GM23338 (cell line): ENCODE results near the gene GOT2. TPM values are rescaled to one million over a fixed set of nuclear protein-coding genes. Genes with fewer than 3 reads are reported as not detected.

Experiments
- ATAC-seq: fragments of 200-7000 bp; cut with Tn5 transposase; 3 replicates; pipeline ENCODE4 v1.9.1; 2020
- DNase-seq: peaks from one replicate; pipeline ENCODE4 v3.0.0-alpha.2; 2015; ENCODE audit warnings: low spot score
- H2AFZ ChIP-seq: fragments of 200-600 bp; sonication (generic); 2 replicates; pipeline ENCODE4 v1.8.0; 2016; ENCODE audit warnings: antibody characterized with exemption, mild to moderate bottlenecking, moderate library complexity
- H3F3A ChIP-seq: fragments of 200-600 bp; sonication (generic); replicated peaks from 2 replicates; pipeline ENCODE4 v1.8.0; 2017; ENCODE audit warnings: antibody characterized with exemption, mixed run types, low read depth
- H3K27ac ChIP-seq: fragments of 200-600 bp; sonication (generic); 2 replicates; pipeline ENCODE4 v1.6.1; 2016; ENCODE audit warnings: low read depth
- H3K27me3 ChIP-seq: fragments of 200-600 bp; sonication (generic); 2 replicates; pipeline ENCODE4 v1.8.0; 2016; ENCODE audit warnings: mild to moderate bottlenecking, mixed run types, moderate library complexity; ENCODE audit not compliant: insufficient read depth
- H3K36me3 ChIP-seq: fragments of 200-600 bp; sonication (generic); 2 replicates; pipeline ENCODE4 v1.8.0; 2016; ENCODE audit warnings: mild to moderate bottlenecking; ENCODE audit not compliant: insufficient read depth
- H3K4me1 ChIP-seq: fragments of 200-600 bp; sonication (generic); 2 replicates; pipeline ENCODE4 v1.8.0; 2016; ENCODE audit warnings: mild to moderate bottlenecking, moderate library complexity; ENCODE audit not compliant: insufficient read depth
- H3K4me2 ChIP-seq: fragments of 200-600 bp; sonication (generic); 2 replicates; pipeline ENCODE4 v1.7.1; 2017; ENCODE audit warnings: mixed run types
- H3K4me3 ChIP-seq: fragments of 200-600 bp; sonication (generic); 2 replicates; pipeline ENCODE4 v1.6.1; 2016; ENCODE audit warnings: mixed run types
- H3K79me2 ChIP-seq: fragments of 200-600 bp; sonication (generic); replicated peaks from 2 replicates; pipeline ENCODE4 v1.8.0; 2017; ENCODE audit warnings: mild to moderate bottlenecking; ENCODE audit not compliant: insufficient read depth
- H3K9me2 ChIP-seq: fragments of 200-600 bp; sonication (generic); 2 replicates; pipeline ENCODE4 v1.8.0; 2017; ENCODE audit not compliant: insufficient read depth
- H4K20me1 ChIP-seq: fragments of 200-600 bp; sonication (generic); replicated peaks from 2 replicates; pipeline ENCODE4 v1.8.0; 2017; ENCODE audit warnings: mild to moderate bottlenecking; ENCODE audit not compliant: insufficient read depth
- H3K27ac Mint-ChIP-seq: 2 replicates; pipeline ENCODE4 v1.8.0; 2020; ENCODE audit warnings: inconsistent platforms, mild to moderate bottlenecking, moderate library complexity, mixed read lengths
- H3K27me3 Mint-ChIP-seq: 3 replicates; pipeline ENCODE4 v1.8.0; 2022; ENCODE audit warnings: low read depth, mild to moderate bottlenecking, moderate library complexity, mixed read lengths, inconsistent platforms; ENCODE audit not compliant: insufficient read depth, poor library complexity
- H3K36me3 Mint-ChIP-seq: 3 replicates; pipeline ENCODE4 v1.8.0; 2021; ENCODE audit warnings: low read depth, mild to moderate bottlenecking, inconsistent platforms, moderate library complexity, mixed read lengths
- H3K4me1 Mint-ChIP-seq: 3 replicates; pipeline ENCODE4 v1.8.0; 2020; ENCODE audit warnings: mild to moderate bottlenecking, inconsistent platforms, mixed read lengths
- H3K4me3 Mint-ChIP-seq: 3 replicates; pipeline ENCODE4 v1.8.0; 2021; ENCODE audit warnings: moderate library complexity, mild to moderate bottlenecking, inconsistent platforms, mixed read lengths
- H3K9me3 Mint-ChIP-seq: 3 replicates; pipeline ENCODE4 v1.8.0; 2020; ENCODE audit warnings: moderate library complexity, mild to moderate bottlenecking, inconsistent platforms, mixed read lengths
- CREB1 ChIP-seq: fragments of 250-450 bp; sonication (Bioruptor Pico); IDR thresholded peaks from 2 replicates; pipeline ENCODE4 v1.5.0; 2020; ENCODE audit warnings: low read depth, mild to moderate bottlenecking, moderate library complexity
- NANOG ChIP-seq: IDR thresholded peaks from 2 replicates; pipeline ENCODE4 v1.6.1; 2016; ENCODE audit warnings: antibody characterized with exemption, borderline replicate concordance
- POLR2AphosphoS5 ChIP-seq: IDR thresholded peaks from 2 replicates; pipeline ENCODE4 v1.6.1; 2016; ENCODE audit warnings: antibody characterized with exemption, low read depth
- STAT1 ChIP-seq: IDR thresholded peaks from one replicate; pipeline ENCODE4 v1.6.1; 2016; ENCODE audit warnings: antibody characterized with exemption; ENCODE audit not compliant: unreplicated experiment
- ZNF331 ChIP-seq: fragments of 250-450 bp; sonication (Bioruptor Pico); IDR thresholded peaks from 2 replicates; pipeline ENCODE4 v1.5.0; 2020; ENCODE audit warnings: low read depth, mild to moderate bottlenecking, moderate library complexity
- polyA plus RNA-seq: library from polyadenylated mRNA; unstranded; fragments of >200 nt; fragmentation: Nextera tagmentation; extraction: Ambion mirVana; gene quantifications from 2 replicates; pipeline ENCODE4 v1.2.1, GENCODE V29; 2016
- total RNA-seq: library from RNA; depleted of rRNA; stranded (reverse); fragments of >200 nt; shearing (Covaris generic); gene quantifications from 2 replicates; pipeline ENCODE4 v1.2.3, GENCODE V29; 2014
- TF ChIP-seq, protein P1 (sequence below): IDR thresholded peaks from 2 replicates; pipeline ENCODE4 v1.6.1; 2016; ENCODE audit warnings: antibody characterized with exemption
- TF ChIP-seq, protein P2 (sequence below): IDR thresholded peaks from one replicate; pipeline ENCODE4 v1.6.1; 2018; ENCODE audit warnings: antibody characterized with exemption; ENCODE audit not compliant: unreplicated experiment
- TF ChIP-seq, protein P3 (sequence below): fragments of 250-450 bp; sonication (Bioruptor Pico); IDR thresholded peaks from 2 replicates; pipeline ENCODE4 v1.5.0; 2020; ENCODE audit warnings: mild to moderate bottlenecking, moderate library complexity

GOT2 gene
- total and polyA plus RNA-seq, 2 experiments from 2014 or later: 133 to 205 TPM

DNA sequence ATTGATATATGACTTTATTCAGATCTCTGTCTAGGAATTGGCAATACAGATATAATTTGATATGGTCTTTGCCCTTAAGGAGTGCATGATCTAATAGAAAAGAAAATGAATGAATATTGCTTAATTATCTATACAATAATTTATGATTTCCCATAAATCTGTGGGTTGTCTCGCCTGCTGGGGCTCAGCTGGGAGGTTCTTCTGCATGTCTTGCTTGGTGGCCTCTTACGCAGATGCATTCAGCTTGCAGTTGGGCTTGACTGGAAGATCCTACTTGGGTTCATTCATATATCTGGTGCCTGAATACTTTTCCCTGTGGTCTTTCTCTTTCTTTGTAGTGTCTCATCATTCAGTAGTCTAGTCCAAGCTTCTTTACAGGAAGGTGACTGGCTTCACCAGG is 34.0 kb upstream of the GOT2 start:
- Mint-ChIP-seq H3K4me3 (no peak overlapping the region), H3K9me3 (no peaks in the 10 kb centered on the region), H3K27ac (no peak overlapping the region), H3K4me1 (0 out of 3 replicates have a peak, but pooled peaks cover 2% of the 10 kb centered on the region), H3K27me3 (peaks cover 1% of the 10 kb centered on the region), H3K36me3 (no peaks in the 10 kb centered on the region)
- DNase-seq (no peak), ATAC-seq (no peak)
- TF ChIP-seq, protein P1, sequence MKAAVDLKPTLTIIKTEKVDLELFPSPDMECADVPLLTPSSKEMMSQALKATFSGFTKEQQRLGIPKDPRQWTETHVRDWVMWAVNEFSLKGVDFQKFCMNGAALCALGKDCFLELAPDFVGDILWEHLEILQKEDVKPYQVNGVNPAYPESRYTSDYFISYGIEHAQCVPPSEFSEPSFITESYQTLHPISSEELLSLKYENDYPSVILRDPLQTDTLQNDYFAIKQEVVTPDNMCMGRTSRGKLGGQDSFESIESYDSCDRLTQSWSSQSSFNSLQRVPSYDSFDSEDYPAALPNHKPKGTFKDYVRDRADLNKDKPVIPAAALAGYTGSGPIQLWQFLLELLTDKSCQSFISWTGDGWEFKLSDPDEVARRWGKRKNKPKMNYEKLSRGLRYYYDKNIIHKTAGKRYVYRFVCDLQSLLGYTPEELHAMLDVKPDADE: no peak
- TF ChIP-seq, protein P2, sequence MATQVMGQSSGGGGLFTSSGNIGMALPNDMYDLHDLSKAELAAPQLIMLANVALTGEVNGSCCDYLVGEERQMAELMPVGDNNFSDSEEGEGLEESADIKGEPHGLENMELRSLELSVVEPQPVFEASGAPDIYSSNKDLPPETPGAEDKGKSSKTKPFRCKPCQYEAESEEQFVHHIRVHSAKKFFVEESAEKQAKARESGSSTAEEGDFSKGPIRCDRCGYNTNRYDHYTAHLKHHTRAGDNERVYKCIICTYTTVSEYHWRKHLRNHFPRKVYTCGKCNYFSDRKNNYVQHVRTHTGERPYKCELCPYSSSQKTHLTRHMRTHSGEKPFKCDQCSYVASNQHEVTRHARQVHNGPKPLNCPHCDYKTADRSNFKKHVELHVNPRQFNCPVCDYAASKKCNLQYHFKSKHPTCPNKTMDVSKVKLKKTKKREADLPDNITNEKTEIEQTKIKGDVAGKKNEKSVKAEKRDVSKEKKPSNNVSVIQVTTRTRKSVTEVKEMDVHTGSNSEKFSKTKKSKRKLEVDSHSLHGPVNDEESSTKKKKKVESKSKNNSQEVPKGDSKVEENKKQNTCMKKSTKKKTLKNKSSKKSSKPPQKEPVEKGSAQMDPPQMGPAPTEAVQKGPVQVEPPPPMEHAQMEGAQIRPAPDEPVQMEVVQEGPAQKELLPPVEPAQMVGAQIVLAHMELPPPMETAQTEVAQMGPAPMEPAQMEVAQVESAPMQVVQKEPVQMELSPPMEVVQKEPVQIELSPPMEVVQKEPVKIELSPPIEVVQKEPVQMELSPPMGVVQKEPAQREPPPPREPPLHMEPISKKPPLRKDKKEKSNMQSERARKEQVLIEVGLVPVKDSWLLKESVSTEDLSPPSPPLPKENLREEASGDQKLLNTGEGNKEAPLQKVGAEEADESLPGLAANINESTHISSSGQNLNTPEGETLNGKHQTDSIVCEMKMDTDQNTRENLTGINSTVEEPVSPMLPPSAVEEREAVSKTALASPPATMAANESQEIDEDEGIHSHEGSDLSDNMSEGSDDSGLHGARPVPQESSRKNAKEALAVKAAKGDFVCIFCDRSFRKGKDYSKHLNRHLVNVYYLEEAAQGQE: no peak
- TF ChIP-seq STAT1 (no peak), POLR2AphosphoS5 (no peak), ZNF331 (CRISPR knock-in tag) (peak; percentile 72), NANOG (no peak)
- Histone ChIP-seq H3K27me3 (no peaks in the 10 kb centered on the region), H2AFZ (no peak overlapping the region), H3F3A (no peaks in the 10 kb centered on the region), H3K4me3 (no peak overlapping the region), H3K4me1 (no peaks in the 10 kb centered on the region), H3K27ac (no peak overlapping the region), H3K9me2 (no peaks in the 10 kb centered on the region), H4K20me1 (no peaks in the 10 kb centered on the region), H3K79me2 (no peaks in the 10 kb centered on the region), H3K36me3 (no peaks in the 10 kb centered on the region), H3K4me2 (no peak overlapping the region)

DNA sequence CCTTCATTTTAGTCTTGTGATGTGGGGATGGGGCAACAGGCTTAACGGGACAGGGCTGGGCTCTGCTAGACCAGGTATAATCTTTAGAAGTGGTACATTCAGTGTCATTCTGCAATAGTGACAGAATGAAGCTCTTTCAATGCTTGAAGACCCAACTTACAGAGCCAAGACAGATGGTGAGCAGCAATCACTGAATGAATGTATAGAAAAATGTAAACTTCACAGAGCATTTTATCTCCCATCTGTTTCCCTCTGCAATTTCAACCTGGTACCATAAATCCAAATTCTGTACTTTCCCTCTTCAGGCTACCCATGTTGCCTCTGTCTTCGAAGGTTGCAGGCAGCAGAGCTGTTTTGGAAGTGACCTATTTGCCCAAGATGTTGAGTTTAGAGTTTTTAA is 33.5 kb upstream of the GOT2 start:
- H3K79me2 ChIP-seq: no peaks in the 10 kb centered on the region
- no peak overlapping the region for H3K4me3 ChIP-seq
- H3K4me1 ChIP-seq: no peaks in the 10 kb centered on the region
- H3F3A ChIP-seq: no peaks in the 10 kb centered on the region
- no peaks in the 10 kb centered on the region for H3K27me3 ChIP-seq
- Mint-ChIP-seq H3K27me3 (peaks cover 1% of the 10 kb centered on the region), H3K27ac (no peak overlapping the region), H3K4me1 (0 out of 3 replicates have a peak, but pooled peaks cover 2% of the 10 kb centered on the region), H3K9me3 (no peaks in the 10 kb centered on the region), H3K36me3 (no peaks in the 10 kb centered on the region), H3K4me3 (no peak overlapping the region)
- no peak for TF ChIP-seq CREB1 (CRISPR knock-in tag)
- TF ChIP-seq, protein P3, sequence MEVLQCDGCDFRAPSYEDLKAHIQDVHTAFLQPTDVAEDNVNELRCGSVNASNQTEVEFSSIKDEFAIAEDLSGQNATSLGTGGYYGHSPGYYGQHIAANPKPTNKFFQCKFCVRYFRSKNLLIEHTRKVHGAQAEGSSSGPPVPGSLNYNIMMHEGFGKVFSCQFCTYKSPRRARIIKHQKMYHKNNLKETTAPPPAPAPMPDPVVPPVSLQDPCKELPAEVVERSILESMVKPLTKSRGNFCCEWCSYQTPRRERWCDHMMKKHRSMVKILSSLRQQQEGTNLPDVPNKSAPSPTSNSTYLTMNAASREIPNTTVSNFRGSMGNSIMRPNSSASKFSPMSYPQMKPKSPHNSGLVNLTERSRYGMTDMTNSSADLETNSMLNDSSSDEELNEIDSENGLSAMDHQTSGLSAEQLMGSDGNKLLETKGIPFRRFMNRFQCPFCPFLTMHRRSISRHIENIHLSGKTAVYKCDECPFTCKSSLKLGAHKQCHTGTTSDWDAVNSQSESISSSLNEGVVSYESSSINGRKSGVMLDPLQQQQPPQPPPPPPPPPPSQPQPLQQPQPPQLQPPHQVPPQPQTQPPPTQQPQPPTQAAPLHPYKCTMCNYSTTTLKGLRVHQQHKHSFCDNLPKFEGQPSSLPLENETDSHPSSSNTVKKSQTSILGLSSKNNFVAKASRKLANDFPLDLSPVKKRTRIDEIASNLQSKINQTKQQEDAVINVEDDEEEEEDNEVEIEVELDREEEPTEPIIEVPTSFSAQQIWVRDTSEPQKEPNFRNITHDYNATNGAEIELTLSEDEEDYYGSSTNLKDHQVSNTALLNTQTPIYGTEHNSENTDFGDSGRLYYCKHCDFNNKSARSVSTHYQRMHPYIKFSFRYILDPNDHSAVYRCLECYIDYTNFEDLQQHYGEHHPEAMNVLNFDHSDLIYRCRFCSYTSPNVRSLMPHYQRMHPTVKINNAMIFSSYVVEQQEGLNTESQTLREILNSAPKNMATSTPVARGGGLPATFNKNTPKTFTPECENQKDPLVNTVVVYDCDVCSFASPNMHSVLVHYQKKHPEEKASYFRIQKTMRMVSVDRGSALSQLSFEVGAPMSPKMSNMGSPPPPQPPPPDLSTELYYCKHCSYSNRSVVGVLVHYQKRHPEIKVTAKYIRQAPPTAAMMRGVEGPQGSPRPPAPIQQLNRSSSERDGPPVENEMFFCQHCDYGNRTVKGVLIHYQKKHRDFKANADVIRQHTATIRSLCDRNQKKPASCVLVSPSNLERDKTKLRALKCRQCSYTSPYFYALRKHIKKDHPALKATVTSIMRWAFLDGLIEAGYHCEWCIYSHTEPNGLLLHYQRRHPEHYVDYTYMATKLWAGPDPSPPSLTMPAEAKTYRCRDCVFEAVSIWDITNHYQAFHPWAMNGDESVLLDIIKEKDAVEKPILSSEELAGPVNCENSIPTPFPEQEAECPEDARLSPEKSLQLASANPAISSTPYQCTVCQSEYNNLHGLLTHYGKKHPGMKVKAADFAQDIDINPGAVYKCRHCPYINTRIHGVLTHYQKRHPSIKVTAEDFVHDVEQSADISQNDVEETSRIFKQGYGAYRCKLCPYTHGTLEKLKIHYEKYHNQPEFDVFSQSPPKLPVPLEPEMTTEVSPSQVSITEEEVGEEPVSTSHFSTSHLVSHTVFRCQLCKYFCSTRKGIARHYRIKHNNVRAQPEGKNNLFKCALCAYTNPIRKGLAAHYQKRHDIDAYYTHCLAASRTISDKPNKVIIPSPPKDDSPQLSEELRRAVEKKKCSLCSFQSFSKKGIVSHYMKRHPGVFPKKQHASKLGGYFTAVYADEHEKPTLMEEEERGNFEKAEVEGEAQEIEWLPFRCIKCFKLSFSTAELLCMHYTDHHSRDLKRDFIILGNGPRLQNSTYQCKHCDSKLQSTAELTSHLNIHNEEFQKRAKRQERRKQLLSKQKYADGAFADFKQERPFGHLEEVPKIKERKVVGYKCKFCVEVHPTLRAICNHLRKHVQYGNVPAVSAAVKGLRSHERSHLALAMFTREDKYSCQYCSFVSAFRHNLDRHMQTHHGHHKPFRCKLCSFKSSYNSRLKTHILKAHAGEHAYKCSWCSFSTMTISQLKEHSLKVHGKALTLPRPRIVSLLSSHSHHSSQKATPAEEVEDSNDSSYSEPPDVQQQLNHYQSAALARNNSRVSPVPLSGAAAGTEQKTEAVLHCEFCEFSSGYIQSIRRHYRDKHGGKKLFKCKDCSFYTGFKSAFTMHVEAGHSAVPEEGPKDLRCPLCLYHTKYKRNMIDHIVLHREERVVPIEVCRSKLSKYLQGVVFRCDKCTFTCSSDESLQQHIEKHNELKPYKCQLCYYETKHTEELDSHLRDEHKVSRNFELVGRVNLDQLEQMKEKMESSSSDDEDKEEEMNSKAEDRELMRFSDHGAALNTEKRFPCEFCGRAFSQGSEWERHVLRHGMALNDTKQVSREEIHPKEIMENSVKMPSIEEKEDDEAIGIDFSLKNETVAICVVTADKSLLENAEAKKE: no peak
- no peaks in the 10 kb centered on the region for H3K36me3 ChIP-seq
- no peaks in the 10 kb centered on the region for H4K20me1 ChIP-seq
- H3K4me2 ChIP-seq: no peak overlapping the region
- no peak overlapping the region for H2AFZ ChIP-seq
- DNase-seq: no peak
- no peaks in the 10 kb centered on the region for H3K9me2 ChIP-seq
- no peak for ATAC-seq
- H3K27ac ChIP-seq: no peak overlapping the region
